NT2/D1 (cell line): Measurements from ENCODE around the gene ADAMTS12.

ENCODE experiments used
- SUZ12 ChIP-seq: IDR thresholded peaks from 2 replicates; pipeline ENCODE4 v1.6.1; 2011; ENCODE audit not compliant: insufficient read length, insufficient read depth; ENCODE audit errors: extremely low read depth
- YY1 ChIP-seq: IDR thresholded peaks from 2 replicates; pipeline ENCODE4 v1.6.1; 2011; ENCODE audit not compliant: insufficient read length, insufficient read depth
- ZNF274 ChIP-seq: IDR thresholded peaks from 2 replicates; pipeline ENCODE4 v1.6.1; 2011; ENCODE audit warnings: mild to moderate bottlenecking, low read depth, low read length

DNA sequence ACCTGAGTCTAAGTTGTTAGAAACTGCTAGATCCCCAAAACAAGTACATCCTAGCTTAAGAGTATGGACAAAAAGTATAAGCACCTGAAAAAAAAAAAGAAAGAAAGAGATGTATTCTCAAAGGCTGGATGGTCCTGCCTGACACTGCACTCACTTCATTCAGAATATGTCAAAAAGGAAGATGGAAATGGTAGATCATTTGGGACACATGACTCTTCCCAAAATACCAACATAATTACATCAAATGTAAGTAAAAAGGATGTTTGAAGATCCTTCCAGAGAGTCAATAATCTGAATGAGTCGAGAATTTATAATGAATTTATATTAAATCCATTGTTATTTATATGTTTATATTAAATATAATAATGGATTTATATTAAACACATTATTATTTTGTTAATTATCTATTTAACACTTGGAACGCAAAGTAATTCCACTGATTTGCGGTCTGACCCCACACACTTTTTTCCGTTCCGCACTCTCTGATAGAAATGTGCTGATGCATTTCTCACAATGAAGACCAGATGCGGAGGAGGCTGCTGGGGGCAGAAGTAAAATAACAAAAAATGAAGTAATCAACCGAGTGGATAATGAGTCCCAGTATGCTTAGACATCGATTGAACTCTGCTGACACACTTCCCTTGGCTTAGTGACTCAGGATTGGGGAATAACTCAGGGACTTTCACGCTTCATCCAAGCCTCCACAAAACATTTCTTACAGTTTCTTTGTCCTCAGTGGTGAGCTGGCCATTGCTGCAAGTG, 201.2 kb downstream of the ADAMTS12 start:
- no peak for TF ChIP-seq SUZ12
- no peak for TF ChIP-seq YY1
- no peak for TF ChIP-seq ZNF274
